Activated naive CD4-positive, alpha-beta T cell treated with anti-CD3 and anti-CD28 coated beads for 36 hours (primary cell): ENCODE measurements around the gene STON1. TPM values are rescaled to one million over a fixed set of nuclear protein-coding genes. Genes with fewer than 3 reads are reported as not detected.

Experiments used
- CTCF ChIA-PET: fragments of 350-600 bp; sonication (Branson Sonifier 250); formaldehyde crosslinking; loops from one replicate; lab custom pipeline; 2021; ENCODE audit warnings: antibody characterized with exemption; lab: Charles Lee
- DNase-seq: peaks from one replicate; pipeline ENCODE4 v3.0.0-alpha.2; 2020
- H3K27ac Mint-ChIP-seq: one replicate; pipeline ENCODE4 v1.8.0; 2021; ENCODE audit warnings: mild to moderate bottlenecking, mixed read lengths
- H3K27me3 Mint-ChIP-seq: one replicate; pipeline ENCODE4 v1.8.0; 2021; ENCODE audit warnings: low read depth, mixed read lengths
- H3K36me3 Mint-ChIP-seq: one replicate; pipeline ENCODE4 v1.8.0; 2021; ENCODE audit warnings: low read depth, mixed read lengths
- H3K4me1 Mint-ChIP-seq: one replicate; pipeline ENCODE4 v1.8.0; 2021; ENCODE audit warnings: low read depth, mixed read lengths
- H3K4me3 Mint-ChIP-seq: one replicate; pipeline ENCODE4 v1.8.0; 2021; ENCODE audit warnings: mild to moderate bottlenecking, moderate library complexity, mixed read lengths
- H3K9me3 Mint-ChIP-seq: one replicate; pipeline ENCODE4 v1.8.0; 2021; ENCODE audit warnings: mixed read lengths
- intact Hi-C: fragments of 100-400 bp; cut with micrococcal nuclease; formaldehyde crosslinking; loops from one replicate; pipeline ENCODE4 v1.15.1; 2023
- total RNA-seq, 2 experiments: library from RNA; stranded (reverse); gene quantifications; one replicate each; pipeline ENCODE4 v1.2.3, GENCODE V29; 2021

Gene STON1
- total RNA-seq: under 1 TPM; 0.45 to 0.57 TPM

- Mint-ChIP-seq H3K4me1 (peaks cover 14% of the 10 kb centered on the region), H3K4me3 (peak within 1 kb of the TSS; percentile 79), H3K27me3 (no peaks in the 10 kb centered on the region), H3K27ac (no peak within 1 kb of the TSS), H3K36me3 (no peaks in the 10 kb centered on the region), H3K9me3 (no peaks in the 10 kb centered on the region)
- CTCF ChIA-PET: no interaction called here
- peak; percentile 21 for DNase-seq
- intact Hi-C loops: loop anchor here (5.0 kb wide), 1 partner anchor 83 kb away; no protein-coding TSS in a partner anchor
Measured at GRCh38 chr2:48530033-48530811, at the start of gene STON1. Gene STON1 (plus strand): TSS chr2:48530154. CDS start chr2:48580634, 50,480 bp downstream.

- CTCF ChIA-PET: no interaction called here
- no peaks in the 10 kb centered on the region for H3K9me3 Mint-ChIP-seq
- no peak overlapping the region for H3K27ac Mint-ChIP-seq
- H3K27me3 Mint-ChIP-seq: no peaks in the 10 kb centered on the region
- intact Hi-C loops: no loop called here
- no peak overlapping the region for H3K4me3 Mint-ChIP-seq
- H3K36me3 Mint-ChIP-seq: peaks cover 31% of the 10 kb centered on the region
- no peaks in the 10 kb centered on the region for H3K4me1 Mint-ChIP-seq
- no peak for DNase-seq
Measured at GRCh38 chr2:48480526-48480925, 49.4 kb upstream of the STON1 start.

- CTCF ChIA-PET: no interaction called here
- DNase-seq: no peak
- H3K4me1 Mint-ChIP-seq: no peaks in the 10 kb centered on the region
- H3K4me3 Mint-ChIP-seq: no peak overlapping the region
- H3K27me3 Mint-ChIP-seq: no peaks in the 10 kb centered on the region
- intact Hi-C loops: no loop called here
- H3K27ac Mint-ChIP-seq: no peak overlapping the region
- H3K9me3 Mint-ChIP-seq: no peaks in the 10 kb centered on the region
- H3K36me3 Mint-ChIP-seq: peaks cover 34% of the 10 kb centered on the region
Measured at GRCh38 chr2:48482313-48482712, 47.6 kb upstream of the STON1 start.

- Mint-ChIP-seq H3K4me3 (no peak overlapping the region), H3K36me3 (peaks cover 35% of the 10 kb centered on the region), H3K27ac (no peak overlapping the region), H3K9me3 (no peaks in the 10 kb centered on the region), H3K4me1 (no peaks in the 10 kb centered on the region), H3K27me3 (no peaks in the 10 kb centered on the region)
- CTCF ChIA-PET: no interaction called here
- intact Hi-C loops: no loop called here
- no peak for DNase-seq
Measured at GRCh38 chr2:48482769-48483168, 47.2 kb upstream of the STON1 start.

DNA sequence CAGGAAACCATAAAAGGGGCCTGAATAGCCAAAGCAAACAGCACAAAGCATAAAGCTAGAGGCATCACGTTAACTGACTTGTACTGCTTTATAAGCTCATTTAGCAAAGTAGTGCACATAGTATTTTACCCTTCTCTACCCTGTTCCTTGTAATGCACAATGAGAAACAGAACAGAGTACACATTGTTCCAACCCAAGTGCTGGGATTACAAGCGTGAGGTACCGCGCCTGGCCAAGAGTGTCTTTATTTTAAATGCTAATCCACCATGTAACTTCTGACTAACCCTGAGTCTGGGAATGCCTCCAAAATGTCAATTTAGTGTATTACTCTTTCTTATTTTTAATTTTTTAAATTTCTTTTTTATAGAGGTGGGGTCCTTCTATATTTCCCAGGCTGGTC lies 46.4 kb upstream of the STON1 start:
- no peak overlapping the region for H3K27ac Mint-ChIP-seq

GRCh38 chr2:48483916-48484315 lies 46.0 kb upstream of the STON1 start:
- H3K4me1 Mint-ChIP-seq: no peaks in the 10 kb centered on the region
- CTCF ChIA-PET: no interaction called here
- H3K9me3 Mint-ChIP-seq: no peaks in the 10 kb centered on the region
- DNase-seq: no peak
- no peaks in the 10 kb centered on the region for H3K27me3 Mint-ChIP-seq
- H3K27ac Mint-ChIP-seq: no peak overlapping the region
- intact Hi-C loops: no loop called here
- H3K36me3 Mint-ChIP-seq: peaks cover 31% of the 10 kb centered on the region
- H3K4me3 Mint-ChIP-seq: no peak overlapping the region

More for the DNA sequence above, 46.4 kb upstream of the STON1 start:
- Mint-ChIP-seq H3K4me1 (no peaks in the 10 kb centered on the region), H3K9me3 (no peaks in the 10 kb centered on the region), H3K36me3 (peaks cover 33% of the 10 kb centered on the region), H3K4me3 (no peak overlapping the region), H3K27me3 (no peaks in the 10 kb centered on the region)
- intact Hi-C loops: no loop called here
- no peak for DNase-seq
- CTCF ChIA-PET: no interaction called here

GRCh38 chr2:48488545-48488944 lies 41.4 kb upstream of the STON1 start:
- no peak for DNase-seq
- Mint-ChIP-seq H3K9me3 (no peaks in the 10 kb centered on the region), H3K4me1 (no peaks in the 10 kb centered on the region), H3K4me3 (no peak overlapping the region), H3K36me3 (peaks cover 23% of the 10 kb centered on the region), H3K27me3 (no peaks in the 10 kb centered on the region), H3K27ac (no peak overlapping the region)
- intact Hi-C loops: no loop called here
- CTCF ChIA-PET: no interaction called here

GRCh38 chr2:48496849-48497248 lies 33.1 kb upstream of the STON1 start:
- H3K9me3 Mint-ChIP-seq: no peaks in the 10 kb centered on the region
- H3K4me3 Mint-ChIP-seq: no peak overlapping the region
- H3K36me3 Mint-ChIP-seq: peaks cover 30% of the 10 kb centered on the region
- no peaks in the 10 kb centered on the region for H3K4me1 Mint-ChIP-seq
- CTCF ChIA-PET: no interaction called here
- H3K27me3 Mint-ChIP-seq: no peaks in the 10 kb centered on the region
- no peak for DNase-seq
- intact Hi-C loops: no loop called here
- H3K27ac Mint-ChIP-seq: no peak overlapping the region

DNA sequence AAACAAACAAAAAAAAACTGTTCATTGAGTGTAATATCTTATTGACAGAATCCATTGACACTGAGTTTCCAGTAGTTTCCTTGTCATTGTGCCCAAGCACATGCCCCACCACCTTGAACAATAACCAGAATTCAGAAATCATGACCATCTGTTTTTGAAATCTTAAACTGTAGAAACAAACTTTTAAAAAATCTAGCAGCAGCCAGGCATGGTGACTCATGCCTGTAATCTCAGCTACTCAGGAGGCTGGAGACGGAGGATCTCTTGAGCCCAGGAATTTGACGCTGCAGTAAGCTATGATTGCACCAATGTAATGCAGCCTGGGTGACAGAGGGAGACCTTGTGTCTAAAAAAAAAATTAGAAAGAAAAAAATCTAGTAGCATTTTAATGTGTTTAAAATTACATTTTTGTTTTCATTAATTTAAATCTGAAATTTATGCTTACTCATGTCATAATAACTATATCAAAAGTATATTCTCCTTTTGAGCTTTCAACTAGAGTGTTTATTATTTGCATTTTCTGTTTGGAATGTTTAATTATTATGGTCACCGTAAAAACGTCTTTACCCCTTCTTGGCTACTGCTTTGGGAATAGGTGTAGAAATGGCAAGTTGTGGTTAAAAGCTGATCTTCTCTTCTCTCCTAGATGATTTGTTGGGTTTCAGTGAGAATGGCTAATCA lies 25.2 kb upstream of the STON1 start:
- no peaks in the 10 kb centered on the region for H3K27me3 Mint-ChIP-seq
- H3K36me3 Mint-ChIP-seq: peaks cover 37% of the 10 kb centered on the region
- no peak overlapping the region for H3K27ac Mint-ChIP-seq
- no peak for DNase-seq
- CTCF ChIA-PET: interaction anchor here (0.7 kb wide), 1 partner anchor 1117 kb away, joined by 4 read pairs; no protein-coding TSS in a partner anchor
- no peaks in the 10 kb centered on the region for H3K9me3 Mint-ChIP-seq
- H3K4me3 Mint-ChIP-seq: no peak overlapping the region
- intact Hi-C loops: no loop called here
- peaks cover 13% of the 10 kb centered on the region for H3K4me1 Mint-ChIP-seq

- Mint-ChIP-seq H3K27me3 (no peaks in the 10 kb centered on the region), H3K27ac (no peak overlapping the region), H3K36me3 (peaks cover 44% of the 10 kb centered on the region), H3K4me3 (no peak overlapping the region), H3K4me1 (peaks cover 13% of the 10 kb centered on the region), H3K9me3 (no peaks in the 10 kb centered on the region)
- no peak for DNase-seq
- CTCF ChIA-PET: interaction anchor here (0.7 kb wide), 1 partner anchor 37 kb away, joined by 5 read pairs; no protein-coding TSS in a partner anchor
- intact Hi-C loops: no loop called here
Measured at GRCh38 chr2:48507111-48507510, 22.8 kb upstream of the STON1 start.

- DNase-seq: no peak
- CTCF ChIA-PET: no interaction called here
- peaks cover 13% of the 10 kb centered on the region for H3K4me1 Mint-ChIP-seq
Measured at GRCh38 chr2:48508461-48509124, 21.4 kb upstream of the STON1 start.

DNA sequence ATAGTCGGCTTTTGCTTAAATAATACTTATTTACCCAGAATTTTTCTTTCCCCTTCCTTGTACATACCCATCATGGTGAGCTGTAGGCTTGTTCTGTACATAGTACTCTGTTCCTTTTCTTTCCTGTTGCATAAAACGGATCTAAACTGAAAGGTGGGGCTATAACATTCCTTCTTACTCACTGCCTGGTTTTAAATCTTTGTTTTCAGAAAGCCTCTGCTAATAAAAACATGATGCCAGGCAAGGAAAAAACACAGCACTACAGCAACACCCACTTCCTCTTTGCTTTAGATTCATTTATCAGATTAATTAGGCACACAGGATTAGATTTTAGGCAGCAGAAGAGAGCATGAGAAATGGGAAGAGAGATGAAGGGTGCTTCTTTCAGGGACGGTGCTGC lies 19.6 kb upstream of the STON1 start:
- peaks cover 50% of the 10 kb centered on the region for H3K36me3 Mint-ChIP-seq

More at GRCh38 chr2:48508461-48509124, 21.4 kb upstream of the STON1 start:
- H3K27ac Mint-ChIP-seq: no peak overlapping the region
- no peaks in the 10 kb centered on the region for H3K27me3 Mint-ChIP-seq
- no peak overlapping the region for H3K4me3 Mint-ChIP-seq
- H3K36me3 Mint-ChIP-seq: peaks cover 50% of the 10 kb centered on the region
- intact Hi-C loops: no loop called here
- H3K9me3 Mint-ChIP-seq: no peaks in the 10 kb centered on the region

More for the DNA sequence above, 19.6 kb upstream of the STON1 start:
- CTCF ChIA-PET: no interaction called here
- Mint-ChIP-seq H3K27ac (no peak overlapping the region), H3K27me3 (no peaks in the 10 kb centered on the region), H3K4me1 (peaks cover 13% of the 10 kb centered on the region), H3K9me3 (no peaks in the 10 kb centered on the region), H3K4me3 (no peak overlapping the region)
- intact Hi-C loops: no loop called here
- no peak for DNase-seq
